Activated CD4-positive, alpha-beta T cell treated with anti-CD3 and anti-CD28 coated beads, Interleukin-2, amount 50 U/mL, for 24 hours (primary cell): ENCODE data around the gene ZNF516.

Experiments used
- DNase-seq, 2 donors: peaks; one replicate each; pipeline ENCODE4 v3.0.0-alpha.2; 2020; ENCODE audit warnings: low read depth in 1 of 2, low spot score in 1 of 2

ZNF516 gene

GRCh38 chr18:76351961-76352581, 143.0 kb downstream of the ZNF516 start:
- DNase-seq = no peak

- no peak for DNase-seq
Measured at GRCh38 chr18:76350134-76351025, 144.7 kb downstream of the ZNF516 start.

- peak; percentile 33 to 62 for DNase-seq
Measured at GRCh38 chr18:76349067-76349715, 145.9 kb downstream of the ZNF516 start.

- DNase-seq = no peak
Measured at GRCh38 chr18:76348267-76349066, 146.6 kb downstream of the ZNF516 start.

- no peak for DNase-seq
Measured at GRCh38 chr18:76347341-76347740, 147.7 kb downstream of the ZNF516 start.

GRCh38 chr18:76346490-76347130, 148.4 kb downstream of the ZNF516 start:
- DNase-seq = no peak

- DNase-seq = no peak
Measured at GRCh38 chr18:76345901-76346300, 149.1 kb downstream of the ZNF516 start.

GRCh38 chr18:76343938-76344569, 151.0 kb downstream of the ZNF516 start:
- DNase-seq = no peak

- DNase-seq = no peak
Measured at GRCh38 chr18:76340410-76340809, 154.6 kb downstream of the ZNF516 start.

GRCh38 chr18:76339246-76339620, 155.8 kb downstream of the ZNF516 start:
- DNase-seq = no peak

GRCh38 chr18:76338619-76339245, 156.3 kb downstream of the ZNF516 start:
- DNase-seq = no peak

GRCh38 chr18:76338088-76338487, 157.0 kb downstream of the ZNF516 start:
- DNase-seq = no peak

- no peak for DNase-seq
Measured at GRCh38 chr18:76335859-76336640, 159.0 kb downstream of the ZNF516 start.

GRCh38 chr18:76328140-76328539, 166.9 kb downstream of the ZNF516 start:
- DNase-seq = no peak

- no peak for DNase-seq
Measured at GRCh38 chr18:76323891-76324290, 171.2 kb downstream of the ZNF516 start.

- no peak for DNase-seq
Measured at GRCh38 chr18:76322686-76323085, 172.4 kb downstream of the ZNF516 start.

GRCh38 chr18:76319366-76319765, 175.7 kb downstream of the ZNF516 start:
- no peak for DNase-seq

GRCh38 chr18:76318607-76319006, 176.4 kb downstream of the ZNF516 start:
- no peak for DNase-seq

- DNase-seq = no peak
Measured at GRCh38 chr18:76317136-76317535, 177.9 kb downstream of the ZNF516 start.
